ENCODE results near the gene LRRC36.
"Not testable (repeated sequence)": the region's sequence is repeated elsewhere in the genome, so short reads cannot be mapped to it uniquely, and the experiment has no call there.

The LRRC36 gene

DNA sequence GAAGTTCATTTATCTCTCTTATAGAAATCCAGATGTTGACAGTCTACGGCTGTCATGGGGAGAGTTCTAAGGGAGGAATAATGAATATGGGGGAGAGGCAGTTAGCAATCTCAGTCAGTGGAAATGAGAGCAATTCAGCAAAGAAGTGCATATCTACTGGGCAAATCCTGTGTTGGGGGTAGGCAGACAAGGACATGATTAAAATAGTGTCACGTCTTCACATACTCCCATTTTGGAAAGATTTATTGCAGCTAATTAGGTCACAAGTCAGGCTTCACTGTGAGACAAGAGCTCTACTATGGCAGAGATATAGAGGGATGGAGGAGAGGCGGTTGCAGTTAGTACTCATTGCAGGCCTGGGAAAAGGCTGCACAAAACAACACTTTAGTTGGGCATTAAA is 29.8 kb downstream of the LRRC36 start:
- Histone ChIP-seq H3K9me2 (replicated peaks; ENCODE audit: control insufficient read depth, low read length) (no peaks in the 10 kb centered on the region), H3K4me1 (ENCODE audit: control insufficient read depth, low read length) (no peaks in the 10 kb centered on the region), H4K20me1 (ENCODE audit: control insufficient read depth, insufficient read depth, low read depth, low read length) (no peaks in the 10 kb centered on the region), H3K9me3 (ENCODE audit: control insufficient read depth, insufficient read depth, low read length) (no peaks in the 10 kb centered on the region), H3K27me3 (ENCODE audit: control insufficient read depth, low read length) (peaks cover 36% of the 10 kb centered on the region), H3K4me2 (ENCODE audit: low read length) (no peak overlapping the region), H3F3A (ENCODE audit: control insufficient read depth, insufficient read depth) (no peaks in the 10 kb centered on the region), H3K4me3 (ENCODE audit: low read length) (no peak overlapping the region), H3K36me3 (ENCODE audit: control insufficient read depth, low read length) (no peaks in the 10 kb centered on the region), H3K79me2 (ENCODE audit: control insufficient read depth, low read length) (no peaks in the 10 kb centered on the region), H3K27ac (ENCODE audit: low read depth, low read length) (no peak overlapping the region)
- TF ChIP-seq, protein P1, sequence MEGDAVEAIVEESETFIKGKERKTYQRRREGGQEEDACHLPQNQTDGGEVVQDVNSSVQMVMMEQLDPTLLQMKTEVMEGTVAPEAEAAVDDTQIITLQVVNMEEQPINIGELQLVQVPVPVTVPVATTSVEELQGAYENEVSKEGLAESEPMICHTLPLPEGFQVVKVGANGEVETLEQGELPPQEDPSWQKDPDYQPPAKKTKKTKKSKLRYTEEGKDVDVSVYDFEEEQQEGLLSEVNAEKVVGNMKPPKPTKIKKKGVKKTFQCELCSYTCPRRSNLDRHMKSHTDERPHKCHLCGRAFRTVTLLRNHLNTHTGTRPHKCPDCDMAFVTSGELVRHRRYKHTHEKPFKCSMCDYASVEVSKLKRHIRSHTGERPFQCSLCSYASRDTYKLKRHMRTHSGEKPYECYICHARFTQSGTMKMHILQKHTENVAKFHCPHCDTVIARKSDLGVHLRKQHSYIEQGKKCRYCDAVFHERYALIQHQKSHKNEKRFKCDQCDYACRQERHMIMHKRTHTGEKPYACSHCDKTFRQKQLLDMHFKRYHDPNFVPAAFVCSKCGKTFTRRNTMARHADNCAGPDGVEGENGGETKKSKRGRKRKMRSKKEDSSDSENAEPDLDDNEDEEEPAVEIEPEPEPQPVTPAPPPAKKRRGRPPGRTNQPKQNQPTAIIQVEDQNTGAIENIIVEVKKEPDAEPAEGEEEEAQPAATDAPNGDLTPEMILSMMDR (IDR thresholded peaks at IDR 0.05; ENCODE audit: low read depth, low read length, poor library complexity, severe bottlenecking), result no peak
- TF ChIP-seq EZH2phosphoT487 (IDR thresholded peaks at IDR 0.05; ENCODE audit: borderline replicate concordance, low read length), result no peak

DNA sequence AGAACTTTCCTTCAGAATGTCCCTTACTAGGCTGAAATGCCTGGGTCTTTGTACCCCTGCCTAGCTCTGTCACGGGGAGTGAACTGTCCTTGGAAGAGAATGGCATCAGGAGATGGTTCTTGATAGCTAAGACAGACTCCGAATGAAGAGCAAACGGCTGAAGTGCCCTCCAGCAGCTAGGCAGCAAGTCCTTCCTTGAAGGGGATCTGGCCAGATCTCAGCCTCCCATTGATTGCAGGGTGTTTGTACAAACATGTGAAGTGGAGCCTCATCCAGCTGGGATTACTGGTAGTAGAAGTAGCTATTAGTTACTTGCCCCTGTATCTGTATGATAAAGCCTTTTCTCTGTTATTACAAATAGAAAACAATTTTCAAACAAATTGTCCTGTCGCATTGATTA is 30.9 kb downstream of the LRRC36 start:
- Histone ChIP-seq H3K9me2 (replicated peaks; ENCODE audit: control insufficient read depth, low read length) (no peaks in the 10 kb centered on the region), H3K27me3 (ENCODE audit: control insufficient read depth, low read length) (peaks cover 36% of the 10 kb centered on the region), H3K9me3 (ENCODE audit: control insufficient read depth, insufficient read depth, low read length) (no peaks in the 10 kb centered on the region), H3K4me1 (ENCODE audit: control insufficient read depth, low read length) (no peaks in the 10 kb centered on the region), H3K4me3 (ENCODE audit: low read length) (no peak overlapping the region), H3K4me2 (ENCODE audit: low read length) (no peak overlapping the region), H3K27ac (ENCODE audit: low read depth, low read length) (no peak overlapping the region), H3F3A (ENCODE audit: control insufficient read depth, insufficient read depth) (no peaks in the 10 kb centered on the region), H3K79me2 (ENCODE audit: control insufficient read depth, low read length) (no peaks in the 10 kb centered on the region), H4K20me1 (ENCODE audit: control insufficient read depth, insufficient read depth, low read depth, low read length) (no peaks in the 10 kb centered on the region), H3K36me3 (ENCODE audit: control insufficient read depth, low read length) (no peaks in the 10 kb centered on the region)
- no peak for TF ChIP-seq EZH2phosphoT487 (IDR thresholded peaks at IDR 0.05; ENCODE audit: borderline replicate concordance, low read length)
- TF ChIP-seq, protein P1 (IDR thresholded peaks at IDR 0.05; ENCODE audit: low read depth, low read length, poor library complexity, severe bottlenecking), result no peak

DNA sequence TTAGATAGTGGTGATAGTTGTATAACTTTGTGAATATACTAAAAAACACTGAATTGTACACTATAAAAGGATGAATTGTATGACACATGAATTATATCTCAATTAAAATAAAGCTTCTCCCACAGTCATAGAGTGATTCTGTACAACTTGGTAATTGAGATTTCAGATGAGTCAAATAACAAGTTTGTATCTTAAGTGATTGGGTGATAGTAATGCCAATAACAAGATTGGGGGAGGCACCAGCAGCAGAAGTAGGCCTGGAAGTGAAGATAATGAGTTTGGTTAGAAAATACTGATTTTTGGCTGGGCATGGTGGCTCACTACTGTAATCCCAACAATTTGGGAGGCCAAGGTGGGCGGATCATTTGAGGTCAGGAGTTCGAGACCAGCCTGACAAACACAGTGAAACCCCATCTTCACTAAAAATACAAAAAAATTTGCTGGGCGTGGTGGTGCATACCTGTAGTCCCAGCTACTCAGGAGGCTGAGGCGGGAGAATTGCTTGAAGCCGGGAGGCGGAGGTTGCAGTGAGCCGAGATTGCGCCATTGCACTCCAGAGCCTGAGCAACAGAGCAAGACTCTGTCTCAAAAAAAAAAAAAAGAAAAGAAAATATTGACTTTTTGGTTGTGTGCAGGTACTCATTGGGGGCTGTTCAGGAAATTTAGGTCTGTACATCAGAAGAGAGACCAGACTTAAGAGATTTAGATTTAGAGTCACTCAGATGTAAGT is 33.1 kb downstream of the LRRC36 start:
- H3K27ac ChIP-seq (ENCODE audit: low read depth, low read length); H3K4me3 ChIP-seq (ENCODE audit: low read length); H3K79me2 ChIP-seq (ENCODE audit: control insufficient read depth, low read length); H3K9me2 ChIP-seq (replicated peaks; ENCODE audit: control insufficient read depth, low read length); H3F3A ChIP-seq (ENCODE audit: control insufficient read depth, insufficient read depth); H3K4me1 ChIP-seq (ENCODE audit: control insufficient read depth, low read length); H3K36me3 ChIP-seq (ENCODE audit: control insufficient read depth, low read length); H3K4me2 ChIP-seq (ENCODE audit: low read length); H4K20me1 ChIP-seq (ENCODE audit: control insufficient read depth, insufficient read depth, low read depth, low read length); H3K9me3 ChIP-seq (ENCODE audit: control insufficient read depth, insufficient read depth, low read length): not testable (repeated sequence)
- H3K27me3 ChIP-seq (ENCODE audit: control insufficient read depth, low read length), result peaks cover 46% of the 10 kb centered on the region

DNA sequence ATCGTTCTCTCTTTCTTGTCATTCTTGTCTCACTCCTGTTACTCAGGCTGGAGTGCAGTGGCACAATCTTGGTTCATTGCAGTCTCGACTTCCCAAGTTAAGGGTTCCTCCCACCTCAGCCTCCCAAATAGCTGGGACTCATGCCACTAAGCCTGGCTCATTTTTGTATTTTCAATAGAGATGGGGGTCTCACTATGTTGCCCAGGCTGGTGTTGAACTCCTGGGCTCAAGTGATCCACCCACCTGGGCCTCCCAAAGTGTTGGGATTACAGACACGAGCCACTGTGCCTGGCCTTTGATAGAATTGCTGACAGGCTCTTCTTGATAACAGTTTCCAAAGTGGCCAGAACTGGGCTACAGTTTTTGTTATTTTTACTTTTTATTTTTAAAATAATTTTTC is 34.4 kb downstream of the LRRC36 start:
- no peaks in the 10 kb centered on the region for H3K79me2 ChIP-seq (ENCODE audit: control insufficient read depth, low read length)
- no peak for TF ChIP-seq EZH2phosphoT487 (IDR thresholded peaks at IDR 0.05; ENCODE audit: borderline replicate concordance, low read length)
- TF ChIP-seq, protein P1 (IDR thresholded peaks at IDR 0.05; ENCODE audit: low read depth, low read length, poor library complexity, severe bottlenecking), result no peak

More for the DNA sequence above, 34.4 kb downstream of the LRRC36 start:
- no peaks in the 10 kb centered on the region for H4K20me1 ChIP-seq (ENCODE audit: control insufficient read depth, insufficient read depth, low read depth, low read length)
- no peaks in the 10 kb centered on the region for H3K9me3 ChIP-seq (ENCODE audit: control insufficient read depth, insufficient read depth, low read length)
- no peak overlapping the region for H3K27ac ChIP-seq (ENCODE audit: low read depth, low read length)
- no peaks in the 10 kb centered on the region for H3K36me3 ChIP-seq (ENCODE audit: control insufficient read depth, low read length)
- H3K4me1 ChIP-seq (ENCODE audit: control insufficient read depth, low read length), result peaks cover 7% of the 10 kb centered on the region
- peaks cover 50% of the 10 kb centered on the region for H3K27me3 ChIP-seq (ENCODE audit: control insufficient read depth, low read length)
- 0 out of 2 replicates have a peak, but pooled peaks cover 2% of the 10 kb centered on the region for H3F3A ChIP-seq (ENCODE audit: control insufficient read depth, insufficient read depth)
- H3K4me3 ChIP-seq (ENCODE audit: low read length), result no peak overlapping the region
- H3K9me2 ChIP-seq (replicated peaks; ENCODE audit: control insufficient read depth, low read length), result no peaks in the 10 kb centered on the region
- H3K4me2 ChIP-seq (ENCODE audit: low read length), result no peak overlapping the region
